AG04449 (cell line): ENCODE measurements around the gene PLA2G4F.

ENCODE experiments used
- CTCF ChIA-PET: fragments of 350-600 bp; formaldehyde crosslinking; extraction: SDS; loops from one replicate; lab custom pipeline; 2021; ENCODE audit warnings: antibody characterized with exemption; lab: Yijun Ruan, JAX
- POLR2A ChIA-PET: fragments of 400-600, 350-600 bp; formaldehyde crosslinking; extraction: SDS; loops from one replicate; lab custom pipeline; 2020; ENCODE audit warnings: antibody characterized with exemption, inconsistent platforms; lab: Yijun Ruan, JAX
- DNase-seq: peaks from one replicate; pipeline ENCODE4 v3.0.0-alpha.2; 2010; ENCODE audit warnings: low read depth, low spot score
- H3K4me3 ChIP-seq: 2 replicates; pipeline ENCODE4 v1.5.1; 2011; ENCODE audit warnings: low read depth, mild to moderate bottlenecking, control low read depth, low read length
- CTCF ChIP-seq: IDR thresholded peaks from one replicate; pipeline ENCODE4 v1.5.1; 2011; ENCODE audit warnings: mild to moderate bottlenecking, moderate library complexity, low read length, control low read depth, inconsistent platforms; ENCODE audit not compliant: insufficient read depth; ENCODE audit errors: missing control alignments

Gene PLA2G4F

GRCh38 chr15:42143866-42144625, 12.4 kb downstream of the PLA2G4F start:
- H3K4me3 ChIP-seq: no peak overlapping the region
- TF ChIP-seq CTCF: no peak
- DNase-seq: no peak
- CTCF ChIA-PET: interaction anchor here (0.9 to 1.8 kb wide), 4 partner anchors 10 to 155 kb away, joined by 3 to 7 read pairs (median 4); no protein-coding TSS in a partner anchor
- POLR2A ChIA-PET: no interaction called here

GRCh38 chr15:42143356-42143755, 13.1 kb downstream of the PLA2G4F start:
- no peak for TF ChIP-seq CTCF
- ChIA-PET POLR2A (no interaction called here), CTCF (interaction anchor here (1.6 kb wide), 1 partner anchor 9 kb away, joined by 4 read pairs; no protein-coding TSS in a partner anchor)
- H3K4me3 ChIP-seq: no peak overlapping the region
- no peak for DNase-seq

- no peak overlapping the region for H3K4me3 ChIP-seq
- no peak for TF ChIP-seq CTCF
- no peak for DNase-seq
- POLR2A ChIA-PET: no interaction called here
- CTCF ChIA-PET: interaction anchor here (1.0 to 1.1 kb wide), 4 partner anchors 58 to 152 kb away, joined by 3 to 5 read pairs (median 3); no protein-coding TSS in a partner anchor
Measured at GRCh38 chr15:42141795-42142667, 14.4 kb downstream of the PLA2G4F start.

GRCh38 chr15:42141246-42141645, 15.2 kb downstream of the PLA2G4F start:
- CTCF ChIA-PET: interaction anchor here (1.0 to 1.1 kb wide), 2 partner anchors 74 to 151 kb away, joined by 3 read pairs; no protein-coding TSS in a partner anchor
- DNase-seq: no peak
- TF ChIP-seq CTCF: no peak
- POLR2A ChIA-PET: no interaction called here
- H3K4me3 ChIP-seq: no peak overlapping the region

- H3K4me3 ChIP-seq: no peak overlapping the region
- no peak for DNase-seq
- CTCF ChIA-PET: interaction anchor here (0.8 to 7.8 kb wide), 10 partner anchors 10 to 153 kb away, joined by 3 to 142 read pairs (median 8); partner anchors contain the start of gene PLA2G4F
- POLR2A ChIA-PET: interaction anchor here (1.1 kb wide), 1 partner anchor 10 kb away, joined by 4 read pairs; no protein-coding TSS in a partner anchor
- TF ChIP-seq CTCF: no peak
Measured at GRCh38 chr15:42140383-42141070, 15.9 kb downstream of the PLA2G4F start.
